NCI-H146 treated with DMSO at 0.1 percent for 48 hours (cell line): ENCODE measurements around the gene SH3BGRL3.
"Not testable (repeated sequence)": the region's sequence is repeated elsewhere in the genome, so short reads cannot be mapped to it uniquely, and the experiment has no call there.

ENCODE experiments used
- DNase-seq: peaks from one replicate; lab custom pipeline; 2025; ENCODE audit not compliant: unreplicated experiment; lab: John Stamatoyannopoulos, UW

Gene SH3BGRL3

GRCh38 chr1:26290122-26290881 lies 10.4 kb downstream of the SH3BGRL3 start:
- no peak for DNase-seq

GRCh38 chr1:26290882-26291261 lies 11.0 kb downstream of the SH3BGRL3 start:
- no peak for DNase-seq

GRCh38 chr1:26291433-26291832 lies 11.5 kb downstream of the SH3BGRL3 start:
- no peak for DNase-seq

- no peak for DNase-seq
These were observed 12.1 kb downstream of the SH3BGRL3 start for GRCh38 chr1:26291939-26292338.

GRCh38 chr1:26292735-26293134 lies 12.8 kb downstream of the SH3BGRL3 start:
- not testable (repeated sequence) for DNase-seq

- no peak for DNase-seq
These were observed 14.1 kb downstream of the SH3BGRL3 start for GRCh38 chr1:26293911-26294463.

- DNase-seq = no peak
These were observed 15.6 kb downstream of the SH3BGRL3 start for GRCh38 chr1:26295194-26296138.

GRCh38 chr1:26296340-26297056 lies 16.6 kb downstream of the SH3BGRL3 start:
- DNase-seq = no peak

GRCh38 chr1:26297057-26297790 lies 17.3 kb downstream of the SH3BGRL3 start:
- DNase-seq = no peak

GRCh38 chr1:26297791-26298124 lies 17.9 kb downstream of the SH3BGRL3 start:
- no peak for DNase-seq

- no peak for DNase-seq
These were observed 20.8 kb downstream of the SH3BGRL3 start for GRCh38 chr1:26300578-26301275.

GRCh38 chr1:26302733-26303405 lies 23.0 kb downstream of the SH3BGRL3 start:
- DNase-seq = no peak

GRCh38 chr1:26305667-26306289 lies 25.9 kb downstream of the SH3BGRL3 start:
- DNase-seq = no peak

- peak; percentile 93 for DNase-seq
These were observed 26.7 kb downstream of the SH3BGRL3 start, which contains the start of gene UBXN11 for GRCh38 chr1:26306290-26307229. TSS of gene UBXN11 (minus strand) at chr1:26306636. CDS start at chr1:26302883, 3,753 bp downstream.

GRCh38 chr1:26307363-26307781 lies 27.5 kb downstream of the SH3BGRL3 start:
- no peak for DNase-seq

GRCh38 chr1:26307966-26308899 lies 28.3 kb downstream of the SH3BGRL3 start:
- DNase-seq = not testable (repeated sequence)

GRCh38 chr1:26314501-26314900 lies 34.6 kb downstream of the SH3BGRL3 start:
- no peak for DNase-seq
